NCI-H187 treated with DMSO at 0.1 percent for 48 hours (cell line): Measurements from ENCODE around the gene SAMD9.
"Not testable (repeated sequence)": the region's sequence is repeated elsewhere in the genome, so short reads cannot be mapped to it uniquely, and the experiment has no call there.

Experiments used
- DNase-seq: peaks from one replicate; lab custom pipeline; 2025; lab: John Stamatoyannopoulos, UW

Gene SAMD9

GRCh38 chr7:93117852-93118530 lies at the start of gene SAMD9:
TSS of gene SAMD9 (minus strand) at chr7:93117979. CDS start at chr7:93106097, 11,882 bp downstream.
- peak; percentile 71 for DNase-seq

GRCh38 chr7:93165447-93165846 lies 47.7 kb upstream of the SAMD9 start:
- DNase-seq = no peak

GRCh38 chr7:93164766-93165165 lies 47.0 kb upstream of the SAMD9 start:
- no peak for DNase-seq

GRCh38 chr7:93161181-93161762 lies 43.5 kb upstream of the SAMD9 start:
- no peak for DNase-seq

GRCh38 chr7:93160410-93160809 lies 42.6 kb upstream of the SAMD9 start:
- no peak for DNase-seq

- no peak for DNase-seq
These were observed 41.7 kb upstream of the SAMD9 start for GRCh38 chr7:93159490-93159889.

- no peak for DNase-seq
These were observed 39.1 kb upstream of the SAMD9 start for GRCh38 chr7:93156884-93157283.

- no peak for DNase-seq
These were observed 32.5 kb upstream of the SAMD9 start for GRCh38 chr7:93150200-93150835.

- DNase-seq = no peak
These were observed 30.9 kb upstream of the SAMD9 start for GRCh38 chr7:93148727-93149126.

GRCh38 chr7:93148144-93148543 lies 30.4 kb upstream of the SAMD9 start, which contains the start of gene SAMD9L:
TSS of gene SAMD9L (minus strand) at chr7:93148385. CDS start at chr7:93135971, 12,414 bp downstream.
- no peak for DNase-seq

- no peak for DNase-seq
These were observed 29.6 kb upstream of the SAMD9 start for GRCh38 chr7:93147363-93147762.

GRCh38 chr7:93146472-93147141 lies 28.8 kb upstream of the SAMD9 start:
- no peak for DNase-seq

- DNase-seq = no peak
These were observed 28.3 kb upstream of the SAMD9 start for GRCh38 chr7:93146036-93146435.

- no peak for DNase-seq
These were observed 27.6 kb upstream of the SAMD9 start for GRCh38 chr7:93145354-93145753.

GRCh38 chr7:93142127-93142526 lies 24.3 kb upstream of the SAMD9 start:
- DNase-seq = no peak

- DNase-seq = no peak
These were observed 22.9 kb upstream of the SAMD9 start for GRCh38 chr7:93140582-93141191.

- no peak for DNase-seq
These were observed 20.8 kb upstream of the SAMD9 start for GRCh38 chr7:93138576-93138975.

- no peak for DNase-seq
These were observed 15.2 kb upstream of the SAMD9 start for GRCh38 chr7:93133005-93133404.

- DNase-seq = no peak
These were observed 14.4 kb upstream of the SAMD9 start for GRCh38 chr7:93132216-93132615.

GRCh38 chr7:93126954-93127353 lies 9.2 kb upstream of the SAMD9 start:
- DNase-seq = not testable (repeated sequence)

- not testable (repeated sequence) for DNase-seq
These were observed 5.8 kb upstream of the SAMD9 start for GRCh38 chr7:93123532-93123931.
